PC-3 (cell line): ENCODE measurements around the gene MELK. TPM values are rescaled to one million over a fixed set of nuclear protein-coding genes. Genes with fewer than 3 reads are reported as not detected.

Experiments
- ATAC-seq: fragments of 200-7000 bp; cut with Tn5 transposase; 2 replicates; pipeline ENCODE4 v1.9.1; 2020; ENCODE audit warnings: mild to moderate bottlenecking, moderate library complexity
- BruUV-seq: library from RNA; stranded (reverse); fragments of 400-500 nt; replicated peaks from 2 replicates; lab custom pipeline; 2021; lab: Mats Ljungman, UMichigan
- CTCF ChIA-PET: fragments of 300-600 bp; sonication (Branson Sonifier 250); formaldehyde crosslinking; loops from one replicate; lab custom pipeline; 2022; ENCODE audit warnings: antibody characterized with exemption; lab: Charles Lee
- POLR2A ChIA-PET: fragments of 300-600 bp; sonication (Branson Sonifier 250); formaldehyde crosslinking; loops from one replicate; lab custom pipeline; 2022; ENCODE audit warnings: antibody characterized with exemption; ENCODE audit not compliant: unreplicated experiment; lab: Charles Lee
- DNase-seq: peaks from one replicate; pipeline ENCODE4 v3.0.0-alpha.2; 2015
- H2AFZ ChIP-seq: fragments of 300-600 bp; sonication (generic); 2 replicates; pipeline ENCODE4 v1.6.0; 2016; ENCODE audit warnings: antibody characterized with exemption, low read length
- H3F3A ChIP-seq: fragments of 300-600 bp; sonication (generic); one replicate; pipeline ENCODE4 v1.6.0; 2017; ENCODE audit warnings: antibody characterized with exemption, low read length, control low read depth, mild to moderate bottlenecking; ENCODE audit not compliant: unreplicated experiment
- H3K27ac ChIP-seq: fragments of 300-600 bp; sonication (generic); 2 replicates; pipeline ENCODE4 v1.5.1; 2016; ENCODE audit warnings: mild to moderate bottlenecking, low read length
- H3K27me3 ChIP-seq: fragments of 300-600 bp; sonication (generic); 2 replicates; pipeline ENCODE4 v1.6.1; 2016; ENCODE audit warnings: low read length, mixed read lengths
- H3K36me3 ChIP-seq: fragments of 300-600 bp; sonication (generic); 2 replicates; pipeline ENCODE4 v1.6.1; 2016; ENCODE audit warnings: low read depth, mixed run types, low read length, mixed read lengths
- H3K4me1 ChIP-seq: fragments of 300-600 bp; sonication (generic); 2 replicates; pipeline ENCODE4 v1.5.1; 2016; ENCODE audit warnings: low read length; ENCODE audit not compliant: insufficient read depth
- H3K4me2 ChIP-seq: fragments of 300-600 bp; sonication (generic); 2 replicates; pipeline ENCODE4 v1.6.0; 2016; ENCODE audit warnings: low read length
- H3K4me3 ChIP-seq: fragments of 300-600 bp; sonication (generic); 2 replicates; pipeline ENCODE4 v1.5.1; 2016; ENCODE audit warnings: mild to moderate bottlenecking, low read length, mixed read lengths
- H3K79me2 ChIP-seq: fragments of 300-600 bp; sonication (generic); 2 replicates; pipeline ENCODE4 v1.6.1; 2017; ENCODE audit warnings: low read length, mixed read lengths
- H3K9ac ChIP-seq: fragments of 300-600 bp; sonication (generic); 2 replicates; pipeline ENCODE4 v1.6.0; 2016; ENCODE audit warnings: mild to moderate bottlenecking, low read length
- H3K9me2 ChIP-seq: fragments of 300-600 bp; sonication (generic); replicated peaks from 2 replicates; pipeline ENCODE4 v1.6.1; 2016; ENCODE audit warnings: mixed run types, low read length, mixed read lengths
- H3K9me3 ChIP-seq: fragments of 300-600 bp; sonication (generic); 2 replicates; pipeline ENCODE4 v1.6.1; 2016; ENCODE audit warnings: low read length, mixed read lengths
- H4K20me1 ChIP-seq: fragments of 300-600 bp; sonication (generic); 2 replicates; pipeline ENCODE4 v1.6.1; 2016; ENCODE audit warnings: low read length, mixed read lengths
- EZH2 ChIP-seq: fragments of 300-600 bp; sonication (generic); IDR thresholded peaks from one replicate; pipeline ENCODE4 v1.6.1; 2017; ENCODE audit warnings: antibody characterized with exemption, mild to moderate bottlenecking, low read length; ENCODE audit not compliant: unreplicated experiment
- EZH2phosphoT487 ChIP-seq: fragments of 300-600 bp; sonication (generic); IDR thresholded peaks from 2 replicates; pipeline ENCODE4 v1.6.1; 2018; ENCODE audit warnings: mild to moderate bottlenecking, antibody characterized with exemption, low read length, borderline replicate concordance
- intact Hi-C: fragments of 100-400 bp; cut with micrococcal nuclease; formaldehyde crosslinking; loops from 2 replicates; pipeline ENCODE4 v1.9.0; 2023
- total RNA-seq: library from RNA; depleted of rRNA; stranded (reverse); fragments of >200 nt; gene quantifications from 2 replicates; pipeline ENCODE4 v1.2.3, GENCODE V29; 2014
- TF ChIP-seq, protein P1 (sequence below): fragments of 300-600 bp; sonication (generic); conservative IDR thresholded peaks from 2 replicates; pipeline ENCODE4 v1.5.1; 2017; ENCODE audit warnings: antibody characterized with exemption, low read depth, mild to moderate bottlenecking, low read length

MELK gene
- total RNA-seq, 1 experiment from 2014 or later: 40.8 TPM

- no TSS peak for BruUV-seq
- Histone ChIP-seq H4K20me1 (no peaks in the 10 kb centered on the region), H3K9ac (no peak overlapping the region), H3K27ac (no peak overlapping the region), H3F3A (no peaks in the 10 kb centered on the region), H3K9me2 (no peaks in the 10 kb centered on the region), H3K4me1 (peaks cover 2% of the 10 kb centered on the region), H3K9me3 (no peaks in the 10 kb centered on the region), H3K79me2 (no peaks in the 10 kb centered on the region), H3K4me2 (no peak overlapping the region), H3K36me3 (peaks cover 19% of the 10 kb centered on the region; the same call in 1 of the 2 replicates), H3K4me3 (no peak overlapping the region), H3K27me3 (no peaks in the 10 kb centered on the region), H2AFZ (no peak overlapping the region)
- intact Hi-C loops: no loop called here
- ATAC-seq (no peak), DNase-seq (no peak)
- TF ChIP-seq, protein P1, sequence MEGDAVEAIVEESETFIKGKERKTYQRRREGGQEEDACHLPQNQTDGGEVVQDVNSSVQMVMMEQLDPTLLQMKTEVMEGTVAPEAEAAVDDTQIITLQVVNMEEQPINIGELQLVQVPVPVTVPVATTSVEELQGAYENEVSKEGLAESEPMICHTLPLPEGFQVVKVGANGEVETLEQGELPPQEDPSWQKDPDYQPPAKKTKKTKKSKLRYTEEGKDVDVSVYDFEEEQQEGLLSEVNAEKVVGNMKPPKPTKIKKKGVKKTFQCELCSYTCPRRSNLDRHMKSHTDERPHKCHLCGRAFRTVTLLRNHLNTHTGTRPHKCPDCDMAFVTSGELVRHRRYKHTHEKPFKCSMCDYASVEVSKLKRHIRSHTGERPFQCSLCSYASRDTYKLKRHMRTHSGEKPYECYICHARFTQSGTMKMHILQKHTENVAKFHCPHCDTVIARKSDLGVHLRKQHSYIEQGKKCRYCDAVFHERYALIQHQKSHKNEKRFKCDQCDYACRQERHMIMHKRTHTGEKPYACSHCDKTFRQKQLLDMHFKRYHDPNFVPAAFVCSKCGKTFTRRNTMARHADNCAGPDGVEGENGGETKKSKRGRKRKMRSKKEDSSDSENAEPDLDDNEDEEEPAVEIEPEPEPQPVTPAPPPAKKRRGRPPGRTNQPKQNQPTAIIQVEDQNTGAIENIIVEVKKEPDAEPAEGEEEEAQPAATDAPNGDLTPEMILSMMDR: no peak
- no peak for TF ChIP-seq EZH2phosphoT487
- POLR2A ChIA-PET: no interaction called here
- CTCF ChIA-PET: no interaction called here
Observed at GRCh38 chr9:36671561-36671960, 98.9 kb downstream of the MELK start.

GRCh38 chr9:36676091-36676490, 103.4 kb downstream of the MELK start:
- no peaks in the 10 kb centered on the region for H3K9me3 ChIP-seq

DNA sequence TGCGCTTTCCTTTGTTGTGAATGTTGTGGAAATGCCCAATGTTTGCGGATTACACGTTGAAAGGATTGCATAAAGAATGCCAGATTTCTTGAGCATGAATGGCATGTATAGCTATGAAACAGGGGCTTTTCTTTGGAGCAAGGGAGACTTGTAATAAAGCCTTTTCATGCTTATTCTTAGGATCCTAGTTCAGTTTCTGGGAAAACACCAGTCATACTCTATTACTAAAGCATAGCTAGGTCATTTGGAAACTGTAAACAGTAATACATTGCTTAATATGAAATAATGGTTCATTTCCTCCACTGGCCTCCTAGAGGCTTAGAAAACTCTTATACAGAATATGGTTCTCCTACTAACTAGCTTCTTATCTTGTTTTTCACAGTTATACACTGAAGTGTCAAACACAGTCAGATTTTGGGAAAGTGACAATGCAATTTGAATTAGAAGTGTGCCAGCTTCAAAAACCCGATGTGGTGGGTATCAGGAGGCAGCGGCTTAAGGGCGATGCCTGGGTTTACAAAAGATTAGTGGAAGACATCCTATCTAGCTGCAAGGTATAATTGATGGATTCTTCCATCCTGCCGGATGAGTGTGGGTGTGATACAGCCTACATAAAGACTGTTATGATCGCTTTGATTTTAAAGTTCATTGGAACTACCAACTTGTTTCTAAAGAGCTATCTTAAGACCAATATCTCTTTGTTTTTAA, 104.2 kb downstream of the MELK start:
- ChIA-PET POLR2A (no interaction called here), CTCF (no interaction called here)
- H3K9me2 ChIP-seq: no peaks in the 10 kb centered on the region
- H3K9ac ChIP-seq: no peak overlapping the region
- intact Hi-C loops: no loop called here
- no peak overlapping the region for H3K27ac ChIP-seq
- no TSS peak for BruUV-seq
- no peak overlapping the region for H3K4me2 ChIP-seq
- no peak overlapping the region for H3K4me3 ChIP-seq
- H3K79me2 ChIP-seq: no peaks in the 10 kb centered on the region
- H2AFZ ChIP-seq: no peak overlapping the region
- no peaks in the 10 kb centered on the region for H3K27me3 ChIP-seq
- peaks cover 19% of the 10 kb centered on the region for H3K36me3 ChIP-seq
- no peaks in the 10 kb centered on the region for H3K4me1 ChIP-seq
- H3F3A ChIP-seq: no peaks in the 10 kb centered on the region
- H3K9me3 ChIP-seq: no peaks in the 10 kb centered on the region
- H4K20me1 ChIP-seq: no peaks in the 10 kb centered on the region
- DNase-seq (no peak), ATAC-seq (no peak)
- TF ChIP-seq EZH2phosphoT487: no peak
- no peak for TF ChIP-seq EZH2
- TF ChIP-seq, protein P1: no peak

More at GRCh38 chr9:36676091-36676490, 103.4 kb downstream of the MELK start:
- no TSS peak for BruUV-seq
- ATAC-seq (no peak), DNase-seq (no peak)
- Histone ChIP-seq H3K9ac (no peak overlapping the region), H3K4me3 (no peak overlapping the region), H2AFZ (no peak overlapping the region), H3F3A (no peaks in the 10 kb centered on the region), H3K36me3 (peaks cover 23% of the 10 kb centered on the region), H3K27ac (no peak overlapping the region), H3K27me3 (no peaks in the 10 kb centered on the region), H3K4me1 (no peaks in the 10 kb centered on the region), H4K20me1 (no peaks in the 10 kb centered on the region), H3K4me2 (no peak overlapping the region), H3K79me2 (no peaks in the 10 kb centered on the region), H3K9me2 (no peaks in the 10 kb centered on the region)
- ChIA-PET POLR2A (no interaction called here), CTCF (no interaction called here)
- intact Hi-C loops: no loop called here
- TF ChIP-seq EZH2phosphoT487 (no peak), EZH2 (no peak)
